ENCODE results near the gene ANKLE2.

DNA sequence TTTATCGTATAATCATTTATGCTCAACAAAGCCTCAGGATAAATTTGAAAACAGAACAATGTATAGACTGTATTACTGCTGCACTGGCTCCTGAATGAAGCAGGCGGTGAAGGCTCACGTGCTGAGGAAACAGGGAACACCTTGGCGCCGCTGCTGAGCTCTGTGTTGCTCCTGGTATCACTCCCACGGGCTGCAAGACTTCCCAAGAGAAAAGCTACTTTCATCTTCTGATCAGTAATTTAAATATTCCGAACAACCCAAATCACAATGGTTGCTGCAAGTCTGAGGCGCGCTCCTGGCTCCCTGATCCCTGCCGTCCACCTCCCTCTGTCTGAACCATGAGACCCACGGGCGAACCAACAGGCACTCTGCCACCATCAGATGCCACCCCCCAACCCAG is 35.2 kb downstream of the ANKLE2 start:
- TF ChIP-seq, protein P1, sequence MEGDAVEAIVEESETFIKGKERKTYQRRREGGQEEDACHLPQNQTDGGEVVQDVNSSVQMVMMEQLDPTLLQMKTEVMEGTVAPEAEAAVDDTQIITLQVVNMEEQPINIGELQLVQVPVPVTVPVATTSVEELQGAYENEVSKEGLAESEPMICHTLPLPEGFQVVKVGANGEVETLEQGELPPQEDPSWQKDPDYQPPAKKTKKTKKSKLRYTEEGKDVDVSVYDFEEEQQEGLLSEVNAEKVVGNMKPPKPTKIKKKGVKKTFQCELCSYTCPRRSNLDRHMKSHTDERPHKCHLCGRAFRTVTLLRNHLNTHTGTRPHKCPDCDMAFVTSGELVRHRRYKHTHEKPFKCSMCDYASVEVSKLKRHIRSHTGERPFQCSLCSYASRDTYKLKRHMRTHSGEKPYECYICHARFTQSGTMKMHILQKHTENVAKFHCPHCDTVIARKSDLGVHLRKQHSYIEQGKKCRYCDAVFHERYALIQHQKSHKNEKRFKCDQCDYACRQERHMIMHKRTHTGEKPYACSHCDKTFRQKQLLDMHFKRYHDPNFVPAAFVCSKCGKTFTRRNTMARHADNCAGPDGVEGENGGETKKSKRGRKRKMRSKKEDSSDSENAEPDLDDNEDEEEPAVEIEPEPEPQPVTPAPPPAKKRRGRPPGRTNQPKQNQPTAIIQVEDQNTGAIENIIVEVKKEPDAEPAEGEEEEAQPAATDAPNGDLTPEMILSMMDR (IDR thresholded peaks at IDR 0.05; ENCODE audit: insufficient read depth, low read length, poor library complexity, severe bottlenecking): no peak
- TF ChIP-seq EZH2phosphoT487 (conservative IDR thresholded peaks at IDR 0.05; ENCODE audit: low read length): no peak

Measured in SU-DHL-6 (cell line).